ENCODE data around the gene LDLRAD4. TPM values are rescaled to one million over a fixed set of nuclear protein-coding genes. Genes with fewer than 3 reads are reported as not detected.

The LDLRAD4 gene
- total and polyA plus RNA-seq, 9 of the 15 experiments (the other 6 are each of a cell fraction or from before 2014, with no cell fraction given), result 0.01 TPM; not detected in 8

DNA sequence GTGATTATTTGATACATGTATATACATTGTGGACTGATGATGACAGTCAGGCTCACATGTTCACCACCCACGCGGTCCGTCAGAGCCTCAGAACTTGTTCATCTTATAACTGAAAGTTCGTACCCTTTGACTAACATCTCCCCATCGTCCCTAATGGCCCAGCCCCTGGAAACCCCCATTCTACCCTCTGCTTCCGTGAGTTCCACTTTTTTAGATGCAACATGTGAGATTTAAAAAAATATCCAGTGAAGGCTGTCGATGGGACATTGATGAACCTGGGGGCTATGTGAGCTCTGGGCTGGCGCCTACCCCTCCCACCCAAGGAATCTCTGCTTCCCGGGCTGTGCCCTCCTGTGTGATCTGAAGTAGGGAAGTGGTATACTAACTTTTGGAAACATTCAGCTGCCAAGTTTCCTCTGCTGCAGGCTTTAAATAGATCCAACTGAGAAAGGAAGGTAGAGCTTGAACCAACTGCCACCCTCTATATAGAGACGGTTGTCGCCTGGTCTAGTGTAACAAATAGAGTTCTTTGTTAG, 344.0 kb downstream of the LDLRAD4 start (continued):
- TF ChIP-seq ZNF384 (IDR thresholded peaks at IDR 0.05; ENCODE audit: low read depth, low read length), result no peak

DNA sequence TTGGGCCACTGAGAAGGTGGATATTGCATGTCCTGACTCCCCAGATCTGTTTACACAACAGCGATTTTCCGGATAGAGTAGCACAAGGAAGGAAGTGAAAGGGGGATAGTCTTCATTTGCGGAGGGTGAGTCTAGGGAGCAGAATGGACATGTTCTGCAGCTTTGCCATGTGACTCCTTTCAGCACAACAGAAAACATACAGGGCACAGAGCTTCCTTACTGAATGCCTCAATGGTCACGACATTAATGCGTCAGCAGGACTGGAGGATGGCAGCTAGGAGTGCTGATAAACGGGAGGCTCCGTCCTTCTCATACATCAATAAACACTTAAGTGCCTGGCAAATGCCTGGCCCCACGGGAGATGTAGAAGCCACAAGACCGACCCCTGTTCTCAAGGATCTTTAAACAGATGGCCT, 344.8 kb downstream of the LDLRAD4 start:
- WGBS (ENCODE audit: insufficient coverage, low coverage, missing lambda C conversion rate), result 0% methylated on average over 6 of the region's 9 CpGs
- no peak overlapping the region for H3K27ac ChIP-seq (ENCODE audit: extremely low read depth, low read depth, low read length)
- no peaks in the 10 kb centered on the region for H3K9me3 ChIP-seq (replicated peaks; ENCODE audit: control insufficient read depth, insufficient read depth, low read depth, low read length)
- H3K27me3 ChIP-seq (ENCODE audit: control insufficient read depth in 2 of 2, insufficient read depth in 2 of 2, low read length in 2 of 2), result peaks cover 11 to 25% of the 10 kb centered on the region in 2 experiments; a peak in 3 of 5 replicates
- in situ Hi-C loops (cut with MboI) (loop anchor here (10.0 kb wide), 1 partner anchor 1031 kb away; no protein-coding TSS in a partner anchor), intact Hi-C loops (cut with micrococcal nuclease) (no loop called here)
- H2AFZ ChIP-seq (ENCODE audit: low read depth, low read length), result no peak overlapping the region
- BruUV-seq (replicated peaks), result no TSS peak
- DNase-seq (ENCODE audit: extremely low read depth in 1 of 4, low spot score in 3 of 4) (no peak), ATAC-seq (no peak), FAIRE-seq (no peak)
- no peaks in the 10 kb centered on the region for H3K79me2 ChIP-seq (ENCODE audit: control insufficient read depth, insufficient read depth, low read length)
- no peak overlapping the region for H3K9ac ChIP-seq (ENCODE audit: insufficient read depth in 1 of 2, low read depth in 2 of 2, low read length in 2 of 2)
- H4K20me1 ChIP-seq (replicated peaks; ENCODE audit: control insufficient read depth, insufficient read depth, low read length), result no peaks in the 10 kb centered on the region; the same call in 1 of the 2 replicates
- POLR2A ChIA-PET, result no interaction called here
- H3K9me1 ChIP-seq (ENCODE audit: control insufficient read depth, insufficient read depth, low read length), result no peaks in the 10 kb centered on the region
- no peaks in the 10 kb centered on the region for H3K4me1 ChIP-seq (replicated peaks in 1 of 2; ENCODE audit: control insufficient read depth in 2 of 2, insufficient read depth in 2 of 2, low read length in 2 of 2)
- no peaks in the 10 kb centered on the region for H3K36me3 ChIP-seq (ENCODE audit: control insufficient read depth, insufficient read depth, low read length)
- no peak overlapping the region for H3K4me3 ChIP-seq
- no peak overlapping the region for H3K4me2 ChIP-seq (ENCODE audit: insufficient read depth, low read length)
- CTCF ChIA-PET (ENCODE audit: low intra/inter-chr PET ratio), result no interaction called here
- TF ChIP-seq SIX5 (IDR thresholded peaks at IDR 0.05; ENCODE audit: borderline replicate concordance in 1 of 2, insufficient read depth in 1 of 2, low read depth in 1 of 2, low read length in 2 of 2) (no peak), ZNF436 (CRISPR knock-in tag; IDR thresholded peaks at IDR 0.05) (no peak), MAFF (IDR thresholded peaks at IDR 0.05; ENCODE audit: low read length) (no peak), OTX1 (CRISPR knock-in tag; IDR thresholded peaks at IDR 0.05) (no peak), MAZ (CRISPR knock-in tag; conservative IDR thresholded peaks at IDR 0.05 in 1 of 2, IDR thresholded peaks at IDR 0.05 in 1 of 2) (no peak), NCOA4 (IDR thresholded peaks at IDR 0.05; ENCODE audit: partially characterized antibody) (no peak), GATAD2B (IDR thresholded peaks at IDR 0.05; ENCODE audit: borderline replicate concordance) (no peak)
- TF ChIP-seq, protein P1, sequence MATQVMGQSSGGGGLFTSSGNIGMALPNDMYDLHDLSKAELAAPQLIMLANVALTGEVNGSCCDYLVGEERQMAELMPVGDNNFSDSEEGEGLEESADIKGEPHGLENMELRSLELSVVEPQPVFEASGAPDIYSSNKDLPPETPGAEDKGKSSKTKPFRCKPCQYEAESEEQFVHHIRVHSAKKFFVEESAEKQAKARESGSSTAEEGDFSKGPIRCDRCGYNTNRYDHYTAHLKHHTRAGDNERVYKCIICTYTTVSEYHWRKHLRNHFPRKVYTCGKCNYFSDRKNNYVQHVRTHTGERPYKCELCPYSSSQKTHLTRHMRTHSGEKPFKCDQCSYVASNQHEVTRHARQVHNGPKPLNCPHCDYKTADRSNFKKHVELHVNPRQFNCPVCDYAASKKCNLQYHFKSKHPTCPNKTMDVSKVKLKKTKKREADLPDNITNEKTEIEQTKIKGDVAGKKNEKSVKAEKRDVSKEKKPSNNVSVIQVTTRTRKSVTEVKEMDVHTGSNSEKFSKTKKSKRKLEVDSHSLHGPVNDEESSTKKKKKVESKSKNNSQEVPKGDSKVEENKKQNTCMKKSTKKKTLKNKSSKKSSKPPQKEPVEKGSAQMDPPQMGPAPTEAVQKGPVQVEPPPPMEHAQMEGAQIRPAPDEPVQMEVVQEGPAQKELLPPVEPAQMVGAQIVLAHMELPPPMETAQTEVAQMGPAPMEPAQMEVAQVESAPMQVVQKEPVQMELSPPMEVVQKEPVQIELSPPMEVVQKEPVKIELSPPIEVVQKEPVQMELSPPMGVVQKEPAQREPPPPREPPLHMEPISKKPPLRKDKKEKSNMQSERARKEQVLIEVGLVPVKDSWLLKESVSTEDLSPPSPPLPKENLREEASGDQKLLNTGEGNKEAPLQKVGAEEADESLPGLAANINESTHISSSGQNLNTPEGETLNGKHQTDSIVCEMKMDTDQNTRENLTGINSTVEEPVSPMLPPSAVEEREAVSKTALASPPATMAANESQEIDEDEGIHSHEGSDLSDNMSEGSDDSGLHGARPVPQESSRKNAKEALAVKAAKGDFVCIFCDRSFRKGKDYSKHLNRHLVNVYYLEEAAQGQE (IDR thresholded peaks at IDR 0.05; ENCODE audit: borderline replicate concordance), result no peak
- TF ChIP-seq, protein P1 (CRISPR knock-in tag; IDR thresholded peaks at IDR 0.05; ENCODE audit: low read depth), result no peak
- TF ChIP-seq, protein P2, sequence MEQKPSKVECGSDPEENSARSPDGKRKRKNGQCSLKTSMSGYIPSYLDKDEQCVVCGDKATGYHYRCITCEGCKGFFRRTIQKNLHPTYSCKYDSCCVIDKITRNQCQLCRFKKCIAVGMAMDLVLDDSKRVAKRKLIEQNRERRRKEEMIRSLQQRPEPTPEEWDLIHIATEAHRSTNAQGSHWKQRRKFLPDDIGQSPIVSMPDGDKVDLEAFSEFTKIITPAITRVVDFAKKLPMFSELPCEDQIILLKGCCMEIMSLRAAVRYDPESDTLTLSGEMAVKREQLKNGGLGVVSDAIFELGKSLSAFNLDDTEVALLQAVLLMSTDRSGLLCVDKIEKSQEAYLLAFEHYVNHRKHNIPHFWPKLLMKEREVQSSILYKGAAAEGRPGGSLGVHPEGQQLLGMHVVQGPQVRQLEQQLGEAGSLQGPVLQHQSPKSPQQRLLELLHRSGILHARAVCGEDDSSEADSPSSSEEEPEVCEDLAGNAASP (IDR thresholded peaks at IDR 0.05), result no peak
- TF ChIP-seq, protein P3, sequence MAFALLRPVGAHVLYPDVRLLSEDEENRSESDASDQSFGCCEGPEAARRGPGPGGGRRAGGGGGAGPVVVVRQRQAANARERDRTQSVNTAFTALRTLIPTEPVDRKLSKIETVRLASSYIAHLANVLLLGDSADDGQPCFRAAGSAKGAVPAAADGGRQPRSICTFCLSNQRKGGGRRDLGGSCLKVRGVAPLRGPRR (CRISPR knock-in tag; IDR thresholded peaks at IDR 0.05), result no peak

Data from K562 (cell line).